Measurements from ENCODE around the gene SP3. TPM values are rescaled to one million over a fixed set of nuclear protein-coding genes. Genes with fewer than 3 reads are reported as not detected.

SP3 gene
- total RNA-seq, 1 donor from 2014 or later, result 52.6 TPM

GRCh38 chr2:173924285-173924684 is 40.9 kb downstream of the SP3 start:
- Histone ChIP-seq H3K4me3 (ENCODE audit: low read depth, low read length) (no peak overlapping the region), H3K27me3 (ENCODE audit: control insufficient read depth, insufficient read depth, low read length) (no peaks in the 10 kb centered on the region), H3K36me3 (ENCODE audit: control insufficient read depth, insufficient read depth, low read length) (no peaks in the 10 kb centered on the region)
- DNase-seq (ENCODE audit: low read depth), result no peak
- no peak for TF ChIP-seq CTCF (IDR thresholded peaks at IDR 0.05; ENCODE audit: insufficient read depth, low read length, poor library complexity, severe bottlenecking)

GRCh38 chr2:173922760-173923159 is 42.4 kb downstream of the SP3 start:
- DNase-seq (ENCODE audit: low read depth), result no peak
- Histone ChIP-seq H3K27me3 (ENCODE audit: control insufficient read depth, insufficient read depth, low read length) (no peaks in the 10 kb centered on the region), H3K4me3 (ENCODE audit: low read depth, low read length) (no peak overlapping the region), H3K36me3 (ENCODE audit: control insufficient read depth, insufficient read depth, low read length) (no peaks in the 10 kb centered on the region)
- TF ChIP-seq CTCF (IDR thresholded peaks at IDR 0.05; ENCODE audit: insufficient read depth, low read length, poor library complexity, severe bottlenecking), result no peak

GRCh38 chr2:173922068-173922467 is 43.1 kb downstream of the SP3 start:
- H3K27me3 ChIP-seq (ENCODE audit: control insufficient read depth, insufficient read depth, low read length), result no peaks in the 10 kb centered on the region
- no peaks in the 10 kb centered on the region for H3K36me3 ChIP-seq (ENCODE audit: control insufficient read depth, insufficient read depth, low read length)
- no peak overlapping the region for H3K4me3 ChIP-seq (ENCODE audit: low read depth, low read length)
- DNase-seq (ENCODE audit: low read depth), result no peak
- TF ChIP-seq CTCF (IDR thresholded peaks at IDR 0.05; ENCODE audit: insufficient read depth, low read length, poor library complexity, severe bottlenecking), result no peak

GRCh38 chr2:173914055-173914927 is 50.9 kb downstream of the SP3 start:
- DNase-seq (ENCODE audit: low read depth), result no peak
- Histone ChIP-seq H3K27me3 (ENCODE audit: control insufficient read depth, insufficient read depth, low read length) (no peaks in the 10 kb centered on the region), H3K4me3 (ENCODE audit: low read depth, low read length) (no peak overlapping the region), H3K36me3 (ENCODE audit: control insufficient read depth, insufficient read depth, low read length) (peaks cover 1% of the 10 kb centered on the region)
- TF ChIP-seq CTCF (IDR thresholded peaks at IDR 0.05; ENCODE audit: insufficient read depth, low read length, poor library complexity, severe bottlenecking), result no peak

GRCh38 chr2:173909846-173910245 is 55.3 kb downstream of the SP3 start:
- no peak for DNase-seq (ENCODE audit: low read depth)
- no peaks in the 10 kb centered on the region for H3K27me3 ChIP-seq (ENCODE audit: control insufficient read depth, insufficient read depth, low read length)
- H3K36me3 ChIP-seq (ENCODE audit: control insufficient read depth, insufficient read depth, low read length), result peaks cover 1% of the 10 kb centered on the region
- no peak overlapping the region for H3K4me3 ChIP-seq (ENCODE audit: low read depth, low read length)
- TF ChIP-seq CTCF (IDR thresholded peaks at IDR 0.05; ENCODE audit: insufficient read depth, low read length, poor library complexity, severe bottlenecking), result no peak

GRCh38 chr2:173906626-173907025 is 58.5 kb downstream of the SP3 start:
- Histone ChIP-seq H3K36me3 (ENCODE audit: control insufficient read depth, insufficient read depth, low read length) (no peaks in the 10 kb centered on the region), H3K4me3 (ENCODE audit: low read depth, low read length) (no peak overlapping the region), H3K27me3 (ENCODE audit: control insufficient read depth, insufficient read depth, low read length) (no peaks in the 10 kb centered on the region)
- no peak for DNase-seq (ENCODE audit: low read depth)
- TF ChIP-seq CTCF (IDR thresholded peaks at IDR 0.05; ENCODE audit: insufficient read depth, low read length, poor library complexity, severe bottlenecking), result no peak
